Endodermal cell (in vitro differentiated cells): ENCODE measurements around the gene DBH. TPM values are rescaled to one million over a fixed set of nuclear protein-coding genes. Genes with fewer than 3 reads are reported as not detected.

Source experiments
- DNase-seq: peaks from one replicate; pipeline ENCODE4 v3.0.0-alpha.2; 2017
- H3K27ac ChIP-seq: 2 replicates; pipeline ENCODE4 v1.5.1; 2013; ENCODE audit warnings: mild to moderate bottlenecking, low read depth, low read length, moderate library complexity
- H3K27me3 ChIP-seq: 2 replicates; pipeline ENCODE4 v1.6.1; 2013; ENCODE audit warnings: mild to moderate bottlenecking, low read length, moderate library complexity; ENCODE audit not compliant: insufficient read depth, control insufficient read depth, poor library complexity, severe bottlenecking
- H3K36me3 ChIP-seq: 2 replicates; pipeline ENCODE4 v1.7.0; 2013; ENCODE audit warnings: mild to moderate bottlenecking, low read length, moderate library complexity; ENCODE audit not compliant: control insufficient read depth, insufficient read depth
- H3K4me1 ChIP-seq: one replicate; pipeline ENCODE4 v1.7.0; 2013; ENCODE audit warnings: low read length; ENCODE audit not compliant: control insufficient read depth, insufficient read depth
- H3K4me3 ChIP-seq: 2 replicates; pipeline ENCODE4 v1.5.1; 2013; ENCODE audit warnings: mild to moderate bottlenecking, low read length, moderate library complexity
- H3K9ac ChIP-seq: 2 replicates; pipeline ENCODE4 v1.6.1; 2013; ENCODE audit warnings: mild to moderate bottlenecking, low read length, moderate library complexity; ENCODE audit not compliant: poor library complexity, severe bottlenecking; ENCODE audit errors: extremely low read depth
- H3K9me3 ChIP-seq: 2 replicates; pipeline ENCODE4 v1.6.1; 2013; ENCODE audit warnings: mild to moderate bottlenecking, low read length, moderate library complexity; ENCODE audit not compliant: control insufficient read depth
- H3K27ac Mint-ChIP-seq: 2 replicates; pipeline ENCODE4 v1.8.0; 2020; ENCODE audit warnings: mixed read lengths
- H3K27me3 Mint-ChIP-seq: 2 replicates; pipeline ENCODE4 v1.8.0; 2021; ENCODE audit warnings: mild to moderate bottlenecking, mixed read lengths; ENCODE audit not compliant: insufficient read depth
- H3K36me3 Mint-ChIP-seq: 2 replicates; pipeline ENCODE4 v1.8.0; 2020; ENCODE audit warnings: low read depth, mixed read lengths
- H3K4me1 Mint-ChIP-seq: 2 replicates; pipeline ENCODE4 v1.8.0; 2020; ENCODE audit warnings: mixed read lengths
- H3K4me3 Mint-ChIP-seq: 2 replicates; pipeline ENCODE4 v1.8.0; 2020; ENCODE audit warnings: mild to moderate bottlenecking, moderate library complexity, mixed read lengths
- H3K9me3 Mint-ChIP-seq: 2 replicates; pipeline ENCODE4 v1.8.0; 2020; ENCODE audit warnings: mild to moderate bottlenecking, mixed read lengths
- WGBS, 2 experiments: methylation state at CpG; one replicate each; pipeline versions ENCODE4 v1.1.5 to v1.1.7; 2013; ENCODE audit warnings: missing lambda C conversion rate in 2 of 2, mixed read lengths in 1 of 2; ENCODE audit not compliant: insufficient coverage in 1 of 2, insufficient read length in 1 of 2; 5-methylcytosine and 5-hydroxymethylcytosine counted together
- total RNA-seq, 2 donors: library from RNA; stranded (reverse); fragmentation: NEBNext Ultra II Directional in 1 of 2; extraction: Animal tissue kit (Norgen Biotek cat#: 25700) in 1 of 2; gene quantifications; 2 replicates in 1 of 2; 3 replicates in 1 of 2; pipeline ENCODE4 v1.2.1, GENCODE V29; 2021
- TF ChIP-seq, protein P1 (sequence below): fragments of 200-600 bp; sonication (generic); conservative IDR thresholded peaks from 2 replicates; pipeline ENCODE4 v1.5.0; 2021; ENCODE audit warnings: antibody characterized with exemption, mild to moderate bottlenecking

DBH gene
- total RNA-seq, 2 donors from 2014 or later: not detected

DNA sequence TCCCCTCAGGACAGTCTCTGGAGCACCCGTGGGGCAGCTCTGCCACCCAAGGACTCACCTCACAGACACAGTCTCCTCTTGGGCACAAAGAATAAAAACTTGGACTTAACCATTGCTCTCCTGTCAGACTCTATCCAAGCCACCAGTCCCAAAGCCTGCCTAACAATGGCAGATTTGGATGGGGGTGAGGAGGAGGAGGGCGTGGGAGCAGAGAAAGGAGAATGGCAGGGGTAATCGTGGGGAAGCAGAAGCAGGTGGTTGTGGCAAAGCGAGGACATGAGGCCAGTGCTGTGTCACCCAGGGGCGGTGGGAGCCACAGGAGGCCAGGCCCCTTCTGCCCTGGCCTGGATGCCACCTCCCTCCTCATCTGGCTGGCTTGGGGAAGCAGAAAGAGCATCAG is 21.5 kb upstream of the DBH start:
- TF ChIP-seq, protein P1, sequence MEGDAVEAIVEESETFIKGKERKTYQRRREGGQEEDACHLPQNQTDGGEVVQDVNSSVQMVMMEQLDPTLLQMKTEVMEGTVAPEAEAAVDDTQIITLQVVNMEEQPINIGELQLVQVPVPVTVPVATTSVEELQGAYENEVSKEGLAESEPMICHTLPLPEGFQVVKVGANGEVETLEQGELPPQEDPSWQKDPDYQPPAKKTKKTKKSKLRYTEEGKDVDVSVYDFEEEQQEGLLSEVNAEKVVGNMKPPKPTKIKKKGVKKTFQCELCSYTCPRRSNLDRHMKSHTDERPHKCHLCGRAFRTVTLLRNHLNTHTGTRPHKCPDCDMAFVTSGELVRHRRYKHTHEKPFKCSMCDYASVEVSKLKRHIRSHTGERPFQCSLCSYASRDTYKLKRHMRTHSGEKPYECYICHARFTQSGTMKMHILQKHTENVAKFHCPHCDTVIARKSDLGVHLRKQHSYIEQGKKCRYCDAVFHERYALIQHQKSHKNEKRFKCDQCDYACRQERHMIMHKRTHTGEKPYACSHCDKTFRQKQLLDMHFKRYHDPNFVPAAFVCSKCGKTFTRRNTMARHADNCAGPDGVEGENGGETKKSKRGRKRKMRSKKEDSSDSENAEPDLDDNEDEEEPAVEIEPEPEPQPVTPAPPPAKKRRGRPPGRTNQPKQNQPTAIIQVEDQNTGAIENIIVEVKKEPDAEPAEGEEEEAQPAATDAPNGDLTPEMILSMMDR: no peak
- Histone ChIP-seq H3K4me3 (no peak overlapping the region), H3K9me3 (no peaks in the 10 kb centered on the region), H3K9ac (no peak overlapping the region), H3K27me3 (peaks cover 39% of the 10 kb centered on the region), H3K36me3 (no peaks in the 10 kb centered on the region), H3K27ac (no peak overlapping the region), H3K4me1 (no peaks in the 10 kb centered on the region)
- no peaks in the 10 kb centered on the region for H3K4me1 Mint-ChIP-seq
- H3K4me3 Mint-ChIP-seq: no peak overlapping the region
- H3K27me3 Mint-ChIP-seq: peaks cover 18% of the 10 kb centered on the region
- no peak overlapping the region for H3K27ac Mint-ChIP-seq
- H3K36me3 Mint-ChIP-seq: no peaks in the 10 kb centered on the region
- DNase-seq: no peak
- no peaks in the 10 kb centered on the region for H3K9me3 Mint-ChIP-seq
- WGBS, 2 experiments: 80 to 82% methylated on average over 1 to 5 of the region's 5 CpGs

DNA sequence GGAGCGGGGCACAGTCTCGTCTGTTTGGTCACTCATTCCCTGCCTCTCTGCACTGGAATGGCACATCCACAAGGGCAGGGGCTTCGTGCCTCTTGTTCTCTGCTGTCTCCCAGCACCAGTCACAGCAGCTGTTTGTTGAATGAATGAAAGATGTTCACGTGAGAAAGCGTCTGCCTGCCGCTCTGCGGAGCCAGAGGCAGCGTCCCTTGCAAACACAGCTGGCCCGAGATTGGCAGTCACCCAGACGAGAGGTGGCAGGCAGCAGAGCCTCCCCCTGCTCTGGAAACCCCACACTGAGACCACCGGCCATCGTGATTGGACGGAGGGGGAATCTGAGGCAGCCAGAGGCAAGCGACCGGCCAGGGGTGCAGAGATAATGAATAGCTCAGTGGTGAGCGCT is 21.0 kb upstream of the DBH start:
- WGBS, 2 experiments: 82 to 83% methylated on average over 16 of the region's 16 CpGs
- H3K27ac Mint-ChIP-seq: no peak overlapping the region

DNA sequence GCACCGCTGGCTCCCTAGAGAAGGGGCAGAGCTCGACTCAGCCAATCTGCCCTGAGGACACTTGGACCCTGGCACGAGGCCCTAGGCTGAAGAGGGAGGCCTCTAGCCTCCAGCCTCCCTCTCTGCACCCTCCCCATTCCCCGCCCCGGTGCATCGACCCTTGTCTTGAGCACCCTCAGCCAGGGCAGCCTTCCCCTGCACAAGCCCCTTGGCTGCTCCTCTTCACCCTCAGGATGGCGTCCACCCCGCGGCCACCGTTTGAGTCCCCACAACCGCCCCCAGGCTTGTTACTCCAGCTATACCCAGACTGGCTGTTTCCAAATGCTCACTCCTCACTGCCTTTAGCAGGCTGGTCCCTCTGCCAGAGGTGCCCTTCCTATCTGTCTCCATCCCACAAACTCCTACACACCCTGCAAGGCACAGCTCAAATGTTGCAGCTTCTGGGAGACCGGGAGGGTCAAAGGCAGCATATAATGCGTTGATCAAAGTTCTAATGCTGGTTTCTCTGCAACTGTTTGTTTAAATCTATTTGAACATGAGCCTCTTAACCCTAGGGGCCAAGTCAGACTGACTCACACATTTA is 20.5 kb upstream of the DBH start:
- Histone ChIP-seq H3K9ac (no peak overlapping the region), H3K4me3 (no peak overlapping the region), H3K4me1 (no peaks in the 10 kb centered on the region), H3K27me3 (peaks cover 29% of the 10 kb centered on the region), H3K27ac (no peak overlapping the region), H3K9me3 (no peaks in the 10 kb centered on the region), H3K36me3 (no peaks in the 10 kb centered on the region)
- Mint-ChIP-seq H3K27me3 (peaks cover 11% of the 10 kb centered on the region), H3K36me3 (no peaks in the 10 kb centered on the region), H3K4me3 (no peak overlapping the region), H3K27ac (no peak overlapping the region), H3K9me3 (no peaks in the 10 kb centered on the region), H3K4me1 (no peaks in the 10 kb centered on the region)
- no peak for DNase-seq
- TF ChIP-seq, protein P1: no peak
- 76 to 88% methylated on average over 8 to 13 of the region's 13 CpGs for WGBS, 2 experiments

More for the DNA sequence above, 21.0 kb upstream of the DBH start:
- H3K9me3 ChIP-seq: no peaks in the 10 kb centered on the region
- TF ChIP-seq, protein P1: no peak
- Mint-ChIP-seq H3K4me3 (no peak overlapping the region), H3K36me3 (no peaks in the 10 kb centered on the region), H3K9me3 (no peaks in the 10 kb centered on the region), H3K27me3 (peaks cover 14% of the 10 kb centered on the region), H3K4me1 (no peaks in the 10 kb centered on the region)
- H3K36me3 ChIP-seq: no peaks in the 10 kb centered on the region
- H3K9ac ChIP-seq: no peak overlapping the region
- peaks cover 34% of the 10 kb centered on the region for H3K27me3 ChIP-seq
- no peak for DNase-seq
- no peaks in the 10 kb centered on the region for H3K4me1 ChIP-seq
- H3K27ac ChIP-seq: no peak overlapping the region
- H3K4me3 ChIP-seq: no peak overlapping the region
